HK-2 (cell line): ENCODE data around the gene EVI2B.
"Not testable (repeated sequence)": the region's sequence is repeated elsewhere in the genome, so short reads cannot be mapped to it uniquely, and the experiment has no call there.

Experiments used
- DNase-seq: peaks from one replicate; pipeline ENCODE4 v3.0.0-alpha.2; 2018; ENCODE audit not compliant: unreplicated experiment

The EVI2B gene, protein sequence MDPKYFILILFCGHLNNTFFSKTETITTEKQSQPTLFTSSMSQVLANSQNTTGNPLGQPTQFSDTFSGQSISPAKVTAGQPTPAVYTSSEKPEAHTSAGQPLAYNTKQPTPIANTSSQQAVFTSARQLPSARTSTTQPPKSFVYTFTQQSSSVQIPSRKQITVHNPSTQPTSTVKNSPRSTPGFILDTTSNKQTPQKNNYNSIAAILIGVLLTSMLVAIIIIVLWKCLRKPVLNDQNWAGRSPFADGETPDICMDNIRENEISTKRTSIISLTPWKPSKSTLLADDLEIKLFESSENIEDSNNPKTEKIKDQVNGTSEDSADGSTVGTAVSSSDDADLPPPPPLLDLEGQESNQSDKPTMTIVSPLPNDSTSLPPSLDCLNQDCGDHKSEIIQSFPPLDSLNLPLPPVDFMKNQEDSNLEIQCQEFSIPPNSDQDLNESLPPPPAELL

DNA sequence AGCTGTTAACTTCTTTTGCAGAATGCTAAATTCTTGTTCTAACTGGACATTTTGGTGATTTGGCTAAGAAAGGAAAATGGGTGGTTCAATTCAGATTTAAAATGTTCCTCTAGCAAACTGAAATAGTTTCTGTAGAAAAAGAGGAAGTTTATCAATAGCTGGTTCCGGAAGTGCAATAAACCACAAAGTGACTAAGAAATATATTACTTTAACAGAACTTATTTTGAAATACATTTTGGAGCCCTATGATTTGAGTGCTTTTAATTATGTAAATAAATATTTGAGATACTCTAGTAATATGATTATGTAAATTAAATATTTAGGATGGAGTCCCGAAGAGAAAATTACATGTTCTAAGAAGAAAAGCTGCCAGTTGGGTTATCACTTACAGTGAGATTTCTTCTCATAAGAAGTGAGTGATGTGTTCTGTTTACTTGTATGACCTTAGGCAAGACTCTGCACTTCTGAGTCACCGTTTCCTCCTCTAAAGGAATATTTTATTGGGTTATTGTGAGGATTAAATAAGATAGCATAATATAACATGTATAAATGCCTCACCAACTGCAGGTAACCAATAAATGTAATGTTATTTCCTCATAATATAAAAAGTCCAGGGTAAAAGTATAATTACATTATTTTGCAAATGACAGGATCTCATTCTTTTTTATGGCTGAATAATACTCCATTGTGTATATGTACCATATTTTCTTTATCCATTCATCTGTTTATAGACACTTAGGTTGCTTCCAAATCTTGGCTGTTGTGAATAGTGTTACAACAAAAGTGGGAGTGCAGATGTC, at the start of gene EVI2B:
TSS of gene EVI2B (minus strand) at position 73 of the 800 bp plus-strand sequence. CDS start 8,445 bp downstream, outside the sequence.
- DNase-seq, result no peak

DNA sequence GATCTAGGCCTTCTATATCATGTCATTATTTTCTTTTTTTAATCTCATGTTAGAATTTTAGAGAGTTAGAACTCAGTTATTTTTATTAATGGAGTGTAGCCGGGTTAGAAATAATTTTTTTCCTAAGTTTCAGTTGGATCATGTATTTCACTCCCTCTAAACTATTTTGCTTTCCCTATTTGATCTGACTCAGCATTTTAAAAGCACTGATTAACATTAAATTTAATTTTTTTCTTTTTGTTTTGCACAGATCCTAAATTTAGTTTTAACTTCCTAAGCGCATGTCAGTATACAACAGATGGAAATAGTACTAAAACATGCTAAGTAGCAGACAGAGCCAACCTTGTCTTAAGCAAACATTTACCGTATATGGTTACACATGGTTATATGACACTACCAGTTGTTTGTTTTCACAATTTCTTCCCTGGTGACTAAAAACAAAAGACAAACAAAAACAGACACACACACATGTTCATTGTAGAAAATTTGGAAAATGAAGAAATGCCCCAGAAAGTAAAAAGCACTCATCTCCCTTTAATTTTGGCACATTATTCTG, 44.1 kb upstream of the EVI2B start:
- no peak for DNase-seq

DNA sequence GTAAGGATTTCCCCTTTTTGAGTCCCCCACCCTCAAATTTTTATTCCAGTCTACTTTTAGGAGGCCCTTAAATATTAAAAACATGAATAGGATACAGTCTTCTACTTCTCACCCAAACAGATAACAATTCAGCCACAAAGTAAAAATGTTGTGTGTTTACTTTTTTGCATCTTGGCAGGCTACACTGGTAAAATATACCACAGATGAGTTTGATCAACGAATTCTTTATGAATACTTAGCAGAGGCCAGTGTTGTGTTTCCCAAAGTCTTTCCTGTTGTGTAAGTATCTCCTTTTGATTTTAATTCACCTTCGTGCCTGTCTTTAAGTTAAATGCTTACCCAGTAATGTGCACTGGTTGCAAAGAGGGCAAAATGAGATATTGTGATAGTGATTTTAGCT, 43.2 kb upstream of the EVI2B start:
- DNase-seq, result no peak

DNA sequence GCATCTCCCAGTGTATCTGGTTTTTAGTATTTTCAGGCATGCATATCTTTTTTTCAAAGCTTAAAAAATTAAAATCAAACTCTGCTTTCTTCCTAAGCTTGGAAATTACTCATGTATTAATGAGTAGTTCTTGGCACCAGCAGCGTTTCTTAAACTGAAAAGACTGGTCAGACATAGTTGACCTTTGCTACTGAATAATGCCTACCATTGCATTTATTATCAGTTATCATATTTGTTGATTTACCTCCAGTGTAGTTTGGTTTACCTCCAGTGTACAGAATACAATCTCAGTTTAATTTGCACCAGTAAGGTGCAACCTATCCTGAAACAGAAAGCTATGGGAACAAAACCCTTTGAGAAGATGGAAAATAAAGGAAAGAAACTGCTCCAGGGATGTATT, 42.1 kb upstream of the EVI2B start:
- DNase-seq, result no peak

DNA sequence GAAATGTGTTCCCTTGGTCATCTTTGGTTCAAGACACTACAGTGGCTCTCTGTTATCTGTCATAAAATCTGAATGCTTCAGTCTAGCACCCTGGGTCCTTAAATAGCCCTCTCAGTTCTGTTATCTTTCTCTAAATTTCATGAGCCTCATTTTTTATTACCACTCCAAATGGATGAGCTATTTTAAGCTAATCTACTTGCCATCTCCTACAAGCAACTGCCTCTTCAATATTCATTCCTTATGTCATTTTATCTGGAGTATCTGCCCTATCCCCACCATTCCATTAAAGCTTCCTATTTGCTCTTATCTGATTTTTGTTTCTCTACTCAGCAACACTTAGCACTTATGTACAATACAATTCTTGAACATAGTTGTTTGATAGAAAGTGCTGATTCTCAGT, 35.6 kb upstream of the EVI2B start:
- DNase-seq, result no peak

DNA sequence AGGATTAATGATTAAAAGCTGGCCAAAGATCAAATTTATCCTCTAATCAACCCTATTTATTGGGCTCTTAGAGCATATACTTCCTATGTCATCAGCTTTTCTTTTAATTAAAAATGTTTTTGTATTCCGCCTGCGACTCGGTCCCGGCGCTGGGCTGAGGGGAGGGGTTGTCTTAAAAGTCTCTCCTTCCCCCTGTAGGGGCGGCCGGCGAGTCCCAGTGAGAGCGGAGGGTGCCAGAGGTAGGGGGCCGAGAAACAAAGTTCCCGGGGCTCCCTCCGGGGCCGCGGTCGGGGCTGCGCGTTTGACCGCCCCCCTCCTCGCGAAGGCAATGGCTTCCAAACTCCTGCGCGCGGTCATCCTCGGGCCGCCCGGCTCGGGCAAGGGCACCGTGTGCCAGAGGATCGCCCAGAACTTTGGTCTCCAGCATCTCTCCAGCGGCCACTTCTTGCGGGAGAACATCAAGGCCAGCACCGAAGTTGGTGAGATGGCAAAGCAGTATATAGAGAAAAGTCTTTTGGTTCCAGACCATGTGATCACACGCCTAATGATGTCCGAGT, 31.4 kb upstream of the EVI2B start:
- DNase-seq, result not testable (repeated sequence)

DNA sequence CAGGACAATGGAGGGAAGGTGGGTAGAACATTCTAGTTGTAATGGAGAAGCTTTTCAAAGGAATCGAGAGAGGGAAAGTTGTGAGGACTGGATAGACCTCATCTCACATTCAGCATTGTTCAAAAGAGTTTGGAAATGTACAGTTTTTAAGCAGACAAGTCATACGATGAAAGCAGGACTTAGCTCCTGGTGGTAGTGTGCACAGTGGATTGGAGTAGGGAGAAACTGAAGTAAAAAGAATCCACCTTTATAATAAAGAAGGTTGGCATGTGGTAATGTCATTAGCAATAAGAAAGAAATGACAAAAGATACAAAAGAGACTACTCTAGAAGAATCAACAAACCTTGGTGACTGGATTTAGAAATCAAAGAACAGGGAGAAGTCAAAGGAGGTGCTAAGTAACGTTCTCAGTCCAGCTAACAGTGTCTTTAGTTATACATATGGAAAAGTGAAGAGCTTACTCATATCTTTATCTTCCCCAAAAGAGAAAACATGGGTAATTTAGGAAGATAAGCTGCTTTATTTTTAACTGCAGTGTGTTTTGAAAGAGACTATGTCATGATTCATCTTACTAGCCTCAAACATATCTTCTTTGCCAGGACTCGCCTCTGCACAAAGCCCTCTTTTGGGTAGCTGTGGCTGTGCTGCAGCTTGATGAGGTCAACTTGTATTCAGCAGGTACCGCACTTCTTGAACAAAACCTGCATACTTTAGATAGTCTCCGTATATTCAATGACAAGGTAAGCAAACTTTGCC, 26.2 kb upstream of the EVI2B start:
- no peak for DNase-seq

DNA sequence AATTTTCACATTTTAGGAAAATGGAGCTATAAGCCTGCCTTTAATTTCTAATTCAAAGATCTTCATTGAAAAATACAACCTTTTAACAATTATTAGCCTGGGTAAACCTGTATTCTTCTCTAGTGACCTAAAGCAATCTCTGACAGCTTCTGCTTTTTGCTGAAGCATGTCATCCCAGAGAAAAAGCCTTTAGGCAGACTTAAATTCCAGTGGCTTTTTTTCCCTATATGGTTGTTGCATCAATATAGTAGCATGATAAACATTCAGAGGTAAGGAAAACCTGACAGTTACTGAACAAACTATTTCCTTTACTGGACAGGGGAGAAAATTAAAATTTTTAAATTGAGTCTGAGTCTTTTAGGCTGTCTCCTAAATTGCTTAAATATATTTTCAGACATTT, 15.4 kb upstream of the EVI2B start:
- DNase-seq, result no peak

DNA sequence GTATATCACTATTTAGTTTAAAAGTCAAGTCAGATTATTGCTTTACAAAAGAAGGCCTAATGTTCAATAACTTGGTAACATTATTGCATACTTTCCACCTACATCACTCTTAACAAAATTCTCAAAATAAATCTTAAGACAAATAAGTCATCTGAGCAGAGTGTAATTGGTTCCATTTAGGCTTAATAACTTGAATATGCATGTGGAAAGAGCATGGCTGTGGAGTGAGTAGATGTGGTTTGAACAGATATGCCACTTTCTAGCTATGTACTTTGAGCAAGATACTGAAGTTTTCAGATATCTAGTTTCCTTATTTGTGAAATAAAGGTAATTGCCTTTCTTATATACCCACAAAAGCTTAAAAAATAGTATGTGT, 14.3 kb upstream of the EVI2B start:
- DNase-seq, result no peak

DNA sequence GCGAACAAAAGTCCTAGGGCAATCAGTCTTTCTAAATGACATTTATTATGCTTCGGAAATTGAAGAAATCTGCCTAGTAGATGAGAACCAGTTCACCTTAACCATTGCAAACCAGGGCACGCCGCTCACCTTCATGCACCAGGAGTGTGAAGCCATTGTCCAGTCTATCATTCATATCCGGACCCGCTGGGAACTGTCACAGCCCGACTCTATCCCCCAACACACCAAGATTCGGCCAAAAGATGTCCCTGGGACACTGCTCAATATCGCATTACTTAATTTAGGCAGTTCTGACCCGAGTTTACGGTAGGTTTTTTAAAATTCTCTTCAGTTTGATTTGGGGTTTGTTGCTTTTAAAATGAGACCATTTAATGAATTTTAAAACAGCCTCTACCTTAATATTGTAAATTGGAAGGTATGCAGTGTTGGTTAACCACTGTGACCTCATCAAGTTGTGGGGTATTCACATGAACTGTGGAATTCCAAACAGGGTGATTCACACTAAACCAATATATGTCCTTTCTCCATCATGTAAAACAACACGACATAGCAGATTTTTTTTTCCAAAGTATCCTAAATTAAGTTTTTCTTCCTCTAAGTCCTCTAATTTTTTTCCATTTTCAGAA, 13.8 kb upstream of the EVI2B start:
- DNase-seq, result peak; percentile 59

DNA sequence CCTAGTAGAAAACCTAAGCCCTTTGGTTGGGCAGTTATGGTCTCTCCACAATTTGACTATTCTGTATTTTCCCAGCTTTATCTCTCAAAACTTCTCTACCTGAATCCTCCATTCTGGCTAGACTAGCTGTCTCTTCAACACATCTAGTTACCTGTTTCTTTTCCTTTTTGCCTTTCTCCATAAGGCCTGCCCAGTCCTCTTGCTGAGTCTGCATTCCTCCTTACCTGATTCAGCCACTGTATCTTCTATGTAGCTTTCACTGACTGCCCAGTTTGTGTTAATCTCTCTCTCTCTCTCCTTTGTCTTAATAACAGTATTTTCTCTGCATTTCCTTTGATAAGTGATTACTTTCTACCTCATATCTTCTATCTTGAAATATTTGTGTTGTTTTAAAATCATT, 9.7 kb upstream of the EVI2B start:
- DNase-seq, result no peak

DNA sequence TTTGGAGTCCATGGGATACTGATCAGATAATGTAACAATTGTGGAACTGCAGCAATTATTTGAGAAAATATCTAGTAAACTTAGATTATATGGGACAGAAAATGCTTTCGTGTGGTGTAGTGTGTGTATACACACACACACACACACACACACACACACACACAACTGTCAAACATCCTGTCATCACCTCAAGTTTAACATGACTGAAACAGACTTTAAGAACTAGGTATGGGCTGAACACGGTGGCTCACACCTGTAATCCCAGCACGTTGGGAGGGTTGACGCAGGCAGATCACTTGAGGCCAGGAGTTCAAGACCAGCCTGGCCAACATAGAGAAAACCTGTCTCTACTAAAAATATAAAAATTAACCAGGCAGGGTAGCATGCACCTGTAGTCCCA, 8.1 kb upstream of the EVI2B start:
- no peak for DNase-seq

DNA sequence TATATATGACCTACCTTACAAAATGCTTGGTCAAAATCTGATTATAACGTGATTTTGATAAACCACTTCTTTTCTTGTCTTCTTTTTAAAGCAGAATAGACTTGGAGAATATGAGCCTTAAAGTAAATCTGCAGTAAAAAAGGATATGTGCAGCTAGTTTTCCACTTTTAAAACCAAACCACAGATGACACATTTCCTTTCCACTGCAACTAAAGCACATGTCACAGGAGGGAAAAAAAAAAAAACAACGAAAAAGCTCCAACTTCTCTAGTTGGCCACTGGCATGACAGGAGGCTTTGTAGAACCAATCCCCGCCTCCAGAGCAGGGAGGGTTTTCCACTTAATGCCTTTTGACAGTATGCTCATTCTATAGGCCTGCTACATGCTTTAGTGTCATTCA, 7.6 kb upstream of the EVI2B start, which contains the start of gene EVI2A:
TSS of gene EVI2A (minus strand) at position 142 of the 400 bp plus-strand sequence. CDS start 2,609 bp downstream, outside the sequence.
- DNase-seq, result peak; percentile 34

DNA sequence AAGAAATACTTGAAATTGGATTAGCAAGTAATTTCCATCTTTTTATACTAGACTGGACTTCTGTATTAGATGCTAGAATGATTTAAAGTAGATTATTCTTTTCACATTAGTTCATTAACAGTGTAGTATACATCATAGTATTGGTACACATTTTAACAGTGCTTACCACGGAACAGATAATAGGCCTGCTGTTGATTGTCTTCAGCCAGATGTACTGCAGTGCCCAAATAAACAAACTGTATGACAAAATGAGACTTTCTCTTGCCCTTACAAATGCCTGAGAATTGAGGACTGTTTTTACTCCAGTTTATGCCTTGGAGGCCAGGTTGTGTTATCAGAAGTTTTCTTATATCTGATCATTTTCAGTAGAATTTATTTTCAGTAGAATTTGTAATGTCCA, 6.9 kb upstream of the EVI2B start:
- no peak for DNase-seq

DNA sequence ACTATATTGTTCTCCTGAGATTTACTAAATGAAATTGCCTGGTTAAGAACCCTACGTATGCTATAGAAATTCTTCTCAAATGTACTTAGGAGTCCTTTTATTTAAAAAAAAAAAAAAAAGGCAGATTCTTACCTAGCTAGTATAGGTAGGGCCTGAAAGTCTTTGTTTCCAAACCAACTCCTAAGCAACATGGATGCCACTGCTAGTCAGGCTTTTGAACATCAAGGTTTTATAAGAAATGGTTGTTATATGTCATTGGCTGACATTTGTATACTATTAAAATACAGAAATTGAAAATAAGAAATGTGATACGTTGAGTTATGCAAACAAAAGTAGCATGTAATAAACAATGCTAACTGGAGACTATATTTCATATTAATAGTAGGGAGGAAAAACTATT, 6.4 kb upstream of the EVI2B start:
- no peak for DNase-seq

DNA sequence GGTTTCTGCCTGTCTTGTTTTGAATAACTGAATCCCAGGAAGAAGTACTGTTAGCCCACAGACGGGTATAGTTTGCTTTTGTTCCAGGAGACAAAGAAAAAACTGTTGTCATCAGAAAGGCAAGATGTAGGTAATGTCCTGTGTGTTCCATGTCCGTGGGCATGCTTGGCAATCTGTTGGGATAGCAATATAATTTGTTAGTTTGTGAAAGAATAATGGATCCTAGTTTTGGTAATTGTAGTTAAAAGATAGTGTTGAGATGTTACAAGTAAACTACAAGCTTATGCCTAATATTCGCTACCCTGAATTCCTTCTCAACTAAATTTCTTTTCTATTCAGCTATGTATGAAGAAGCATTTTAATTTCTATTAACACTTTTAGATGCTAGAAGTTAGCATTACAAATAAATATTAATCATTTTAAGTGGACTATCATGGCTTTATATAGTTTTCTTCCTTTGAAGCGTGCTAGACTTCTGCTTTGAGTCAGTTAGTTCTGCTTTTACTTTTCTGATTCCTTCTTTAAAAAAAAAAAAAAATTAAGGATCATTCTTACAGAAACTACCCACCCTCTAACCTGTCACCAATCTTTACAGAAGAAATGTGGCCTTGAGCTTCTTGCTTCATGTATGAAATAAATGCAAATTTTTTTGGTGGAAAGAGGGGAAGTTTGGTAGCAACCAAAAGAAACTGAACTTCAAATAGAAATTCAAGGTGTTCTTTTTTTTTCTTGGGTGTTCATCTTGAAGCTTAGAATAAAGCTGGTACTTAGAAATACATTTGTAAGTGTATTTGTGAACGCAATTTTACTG, 5.2 kb upstream of the EVI2B start:
- DNase-seq, result no peak

DNA sequence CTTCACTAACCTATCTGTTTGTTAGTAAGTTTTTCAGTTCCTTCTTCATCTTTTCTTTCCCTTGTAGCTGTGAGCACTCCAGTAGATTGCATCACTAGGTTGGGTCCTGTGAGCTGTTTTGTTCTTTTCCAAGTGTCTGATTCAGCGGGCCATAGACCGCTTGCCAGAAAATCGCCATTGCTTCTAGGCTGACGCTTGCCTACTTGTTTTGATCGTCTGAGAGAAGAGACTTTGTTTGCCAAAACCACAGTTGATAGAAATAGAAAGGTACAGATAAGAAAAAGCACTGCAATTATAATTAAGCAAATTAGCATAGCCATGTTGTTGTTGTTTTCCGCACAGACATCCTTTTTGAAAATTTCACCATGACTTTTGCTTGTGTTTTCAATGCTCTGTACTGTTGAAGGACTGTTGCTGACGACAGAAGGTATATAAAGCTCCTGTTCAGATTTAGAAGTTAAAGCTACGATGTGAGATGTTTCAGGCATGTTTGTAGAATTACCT, 4.5 kb upstream of the EVI2B start:
- DNase-seq, result no peak

DNA sequence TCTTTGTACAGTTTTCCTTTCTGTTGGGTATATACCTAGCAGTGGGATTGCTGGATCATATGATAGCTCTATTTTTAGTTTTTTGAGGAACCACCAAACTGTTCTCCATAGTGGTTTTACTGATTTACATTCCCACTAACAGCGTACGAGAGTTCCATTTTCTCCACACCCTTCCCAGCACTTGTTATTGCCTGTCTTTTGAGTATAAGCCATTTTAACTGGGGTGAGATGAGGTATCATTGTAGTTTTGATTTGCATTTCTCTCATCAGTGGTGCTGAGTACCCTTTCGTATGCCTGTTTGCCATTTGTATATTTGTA, 887 bp upstream of the EVI2B start:
- no peak for DNase-seq

DNA sequence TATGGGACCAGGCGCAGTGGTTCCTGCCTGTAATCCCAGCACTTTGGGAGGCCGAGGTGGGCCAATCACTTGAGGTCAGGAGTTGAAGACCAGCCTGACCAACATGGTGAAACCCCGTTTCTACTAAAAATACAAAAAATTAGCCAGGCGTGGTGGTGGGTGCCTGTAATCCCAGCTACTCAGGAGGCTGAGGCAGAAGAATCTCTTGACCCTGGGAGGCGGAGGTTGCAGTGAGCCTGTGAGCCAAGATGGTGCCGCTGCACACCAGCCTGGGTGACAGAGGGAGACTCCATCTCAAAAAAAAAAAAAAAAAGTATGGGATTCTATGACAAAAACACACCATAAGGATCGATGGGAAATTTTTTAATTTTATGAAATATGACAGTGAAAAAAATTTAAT, 1.6 kb downstream of the EVI2B start:
- DNase-seq, result not testable (repeated sequence)

DNA sequence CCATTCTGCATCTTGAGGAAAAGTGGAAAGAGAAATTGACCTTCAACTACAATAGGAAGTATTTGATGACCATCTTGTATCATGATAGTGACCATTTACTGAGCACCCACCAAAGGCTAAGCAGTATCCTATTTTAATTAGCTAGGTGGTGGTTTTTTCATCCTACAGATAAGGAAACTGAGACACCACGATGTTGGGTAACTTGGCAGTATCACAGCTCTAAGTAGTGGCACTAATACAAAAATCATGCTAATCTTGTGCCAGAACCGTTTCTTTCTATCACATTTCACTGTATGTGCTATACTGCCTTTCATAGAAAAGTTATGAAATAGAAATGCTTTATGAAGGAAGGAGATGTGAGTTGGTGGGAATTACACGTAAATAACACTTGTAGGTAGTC, 2.3 kb downstream of the EVI2B start:
- no peak for DNase-seq
